Stromal cell of bone marrow (primary cell): Measurements from ENCODE around the gene RPL15.
A peak's percentile ranks its signal among the peaks of the same experiment; 100 is the strongest.

ENCODE experiments used
- DNase-seq: peaks from one replicate; pipeline ENCODE4 v3.0.0-alpha.2; 2012; ENCODE audit warnings: low read depth

Gene RPL15

DNA sequence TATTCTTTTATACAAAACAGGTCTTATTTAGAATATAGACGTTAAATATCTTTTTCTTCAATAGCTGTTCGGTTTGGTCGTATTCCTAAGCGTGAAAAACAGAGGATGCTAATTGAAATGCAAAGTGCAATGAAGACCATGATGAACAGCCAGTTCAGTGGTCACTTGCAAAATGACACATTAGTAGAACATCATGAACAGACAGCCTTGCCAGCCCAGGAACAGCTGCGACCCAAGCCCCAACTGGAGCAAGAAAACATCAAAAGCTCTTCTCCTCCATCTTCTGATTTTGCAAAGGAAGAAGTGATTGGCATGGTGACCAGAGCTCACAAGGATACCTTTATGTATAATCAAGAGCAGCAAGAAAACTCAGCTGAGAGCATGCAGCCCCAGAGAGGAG lies 45.0 kb downstream of the RPL15 start:
- no peak for DNase-seq

DNA sequence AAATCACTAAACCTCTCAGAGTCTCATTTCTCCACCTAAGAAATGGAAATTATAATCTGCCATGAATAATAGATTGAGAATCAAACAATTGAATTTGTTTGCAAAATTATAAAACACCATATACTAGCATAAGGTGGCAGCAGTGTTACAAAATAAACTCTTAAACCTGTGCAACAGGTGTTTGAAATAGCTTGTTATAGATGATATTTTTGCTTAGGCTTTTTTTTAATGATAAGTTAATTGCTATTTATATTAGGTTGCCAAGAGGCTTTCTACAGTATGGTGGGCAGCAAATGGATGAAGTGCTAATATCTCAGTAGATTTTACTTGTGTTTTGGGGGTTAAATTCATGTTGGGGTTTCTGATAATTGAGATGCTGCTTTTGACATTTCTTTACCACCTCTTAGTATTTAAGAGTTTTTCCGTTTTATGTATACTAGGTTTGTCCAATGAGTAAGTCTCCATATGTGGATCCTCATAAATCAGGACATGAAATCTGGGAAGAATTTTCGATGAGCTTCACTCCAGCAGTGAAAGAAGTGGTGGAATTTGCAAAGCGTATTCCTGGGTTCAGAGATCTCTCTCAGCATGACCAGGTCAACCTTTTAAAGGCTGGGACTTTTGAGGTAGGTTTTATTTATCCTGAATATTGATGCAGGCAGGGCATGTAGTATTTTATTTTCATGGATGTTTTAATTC lies 47.8 kb downstream of the RPL15 start:
- no peak for DNase-seq

DNA sequence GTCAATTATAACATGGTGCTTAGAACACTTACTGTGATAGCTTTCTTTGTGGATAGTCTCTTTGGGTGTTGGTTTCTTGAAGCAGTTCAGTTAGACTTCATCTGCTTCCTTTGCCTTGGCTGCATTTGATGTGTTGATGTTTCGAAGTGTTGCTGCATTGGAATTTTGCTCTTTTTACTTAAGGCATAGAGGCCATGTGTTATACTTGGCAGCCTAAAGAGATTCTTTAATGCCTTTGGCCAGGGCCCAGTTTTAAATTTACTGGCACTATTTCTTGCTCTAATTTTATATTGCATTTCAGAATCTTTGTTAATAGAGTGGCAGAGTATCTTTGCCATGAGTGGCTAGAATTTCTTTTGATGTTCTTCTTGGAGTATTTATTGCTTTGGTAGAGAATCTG lies 49.4 kb downstream of the RPL15 start:
- DNase-seq, result no peak

DNA sequence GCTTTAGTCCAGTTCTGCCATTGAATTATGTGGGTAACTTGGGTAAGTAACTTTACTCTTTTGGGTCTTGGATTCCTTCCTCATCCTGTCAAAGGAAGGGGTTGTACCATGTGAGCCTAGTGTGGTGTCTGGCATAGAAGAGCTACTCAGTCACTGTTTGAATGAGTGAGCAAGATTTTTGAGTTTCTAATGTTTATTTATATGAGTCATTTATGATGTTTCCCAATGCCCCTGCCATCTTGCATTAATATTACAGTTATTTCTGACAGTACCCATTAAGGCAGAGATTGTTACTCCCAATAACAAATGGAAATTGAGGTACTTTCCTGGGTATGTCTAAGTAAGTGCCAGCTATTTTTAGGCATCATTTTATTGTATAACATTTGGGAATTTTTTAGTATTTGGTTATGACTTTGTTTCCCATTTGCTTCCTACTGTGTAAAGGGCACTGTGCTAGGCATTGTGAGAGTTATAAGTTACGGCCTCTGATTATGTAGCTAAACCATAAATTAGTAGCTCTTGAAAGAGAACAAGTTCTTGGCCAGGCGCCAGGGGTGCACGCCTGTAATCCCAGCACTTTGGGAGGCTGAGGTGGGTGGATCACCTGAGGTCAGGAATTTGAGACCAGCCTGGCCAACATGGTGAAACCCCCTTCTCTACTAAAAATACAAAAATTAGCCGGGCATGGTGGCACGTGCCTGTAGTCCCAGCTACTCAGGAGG lies 51.7 kb downstream of the RPL15 start:
- DNase-seq, result peak; percentile 73

DNA sequence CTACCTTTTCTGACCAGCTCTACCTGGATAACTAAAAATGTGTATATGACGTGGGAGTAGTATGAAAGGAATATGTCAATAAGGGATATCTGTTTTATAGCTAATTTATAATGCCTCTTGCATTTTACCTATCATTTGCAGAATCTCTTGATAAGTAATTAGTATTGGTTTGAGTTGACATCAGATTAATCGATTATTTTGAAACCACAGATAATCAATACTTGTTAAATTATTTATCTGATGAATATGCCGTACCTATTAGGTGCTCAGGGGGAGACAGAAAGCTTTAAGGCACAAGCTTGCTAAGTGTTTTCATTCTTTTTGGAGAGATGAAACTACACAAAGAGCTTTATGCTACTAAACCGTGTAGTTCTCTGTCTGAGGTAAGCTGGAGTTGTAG lies 52.5 kb downstream of the RPL15 start:
- no peak for DNase-seq
